ENCODE results near the gene SSBP4.

DNA sequence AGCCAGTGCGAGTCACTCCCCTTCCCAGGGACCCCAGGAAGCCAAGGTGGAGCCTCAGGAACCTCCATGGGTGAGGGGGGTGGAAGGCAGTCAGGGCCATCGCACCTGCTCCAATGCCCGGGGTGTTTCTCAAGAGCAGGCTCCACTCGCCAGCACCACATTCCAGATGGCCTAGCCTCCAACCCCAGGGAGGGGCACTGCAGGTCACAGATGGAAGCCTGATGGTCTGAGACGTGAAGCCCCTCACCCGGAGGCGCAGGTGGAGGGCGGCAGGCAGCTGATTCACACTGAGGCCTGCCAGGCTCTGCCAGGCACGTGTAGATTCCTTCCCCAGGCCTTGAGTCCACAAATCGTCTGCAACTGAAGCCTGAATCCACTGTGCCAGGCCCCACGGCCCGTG lies 41.7 kb downstream of the SSBP4 start:
- no peak for TF ChIP-seq CTCF (IDR thresholded peaks at IDR 0.05)
- no peak for TF ChIP-seq POLR2A (IDR thresholded peaks at IDR 0.05)
